ENCODE measurements around the gene GPSM1.

GPSM1 gene

DNA sequence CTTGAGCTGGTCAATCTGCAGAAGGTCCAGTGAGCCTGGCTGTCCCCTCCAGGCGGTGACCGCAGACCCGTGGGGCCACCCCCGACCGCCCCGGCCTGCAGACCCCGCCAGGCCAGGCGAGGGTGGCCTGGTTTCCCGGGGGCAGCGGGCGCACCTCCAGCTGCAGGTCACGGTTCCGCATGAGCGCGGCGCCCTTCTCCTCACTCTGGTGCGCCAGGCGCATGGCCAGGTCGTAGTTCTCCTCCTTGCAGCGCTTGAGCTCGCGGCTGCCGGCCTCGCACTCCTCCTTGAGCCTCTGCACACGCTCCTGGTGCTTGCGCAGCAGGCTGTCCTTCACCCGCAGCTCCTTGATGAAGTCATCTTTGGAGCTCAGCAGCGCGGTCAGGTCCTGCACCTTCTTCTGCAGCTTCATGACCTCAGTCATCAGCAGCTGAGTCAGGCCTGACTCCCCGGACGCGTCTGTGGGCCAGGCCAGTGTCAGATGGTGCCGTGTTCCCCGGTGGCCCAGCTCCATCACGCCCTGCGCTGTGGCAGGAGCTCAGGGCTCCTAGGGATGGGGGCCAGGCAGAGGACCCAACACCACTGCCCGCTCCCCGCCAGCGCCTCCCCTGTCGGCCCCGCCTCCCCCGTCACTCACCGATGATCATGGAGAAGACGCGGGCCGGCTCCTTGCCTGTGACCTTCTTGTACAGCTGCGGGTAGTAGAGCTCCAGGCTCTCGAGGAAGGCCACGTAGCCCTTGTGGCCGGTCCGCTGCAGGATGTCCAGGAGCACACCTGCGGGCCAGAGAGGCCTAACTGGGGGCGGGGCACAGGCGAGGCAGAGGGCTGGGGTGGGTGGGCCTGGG lies 43.6 kb downstream of the GPSM1 start:
- H3K27me3 ChIP-seq (ENCODE audit: insufficient read depth, low read depth), result no peaks in the 10 kb centered on the region
- H4K20me1 ChIP-seq (ENCODE audit: insufficient read depth), result no peaks in the 10 kb centered on the region
- H3K4me2 ChIP-seq, result no peak overlapping the region
- TF ChIP-seq, protein P1, sequence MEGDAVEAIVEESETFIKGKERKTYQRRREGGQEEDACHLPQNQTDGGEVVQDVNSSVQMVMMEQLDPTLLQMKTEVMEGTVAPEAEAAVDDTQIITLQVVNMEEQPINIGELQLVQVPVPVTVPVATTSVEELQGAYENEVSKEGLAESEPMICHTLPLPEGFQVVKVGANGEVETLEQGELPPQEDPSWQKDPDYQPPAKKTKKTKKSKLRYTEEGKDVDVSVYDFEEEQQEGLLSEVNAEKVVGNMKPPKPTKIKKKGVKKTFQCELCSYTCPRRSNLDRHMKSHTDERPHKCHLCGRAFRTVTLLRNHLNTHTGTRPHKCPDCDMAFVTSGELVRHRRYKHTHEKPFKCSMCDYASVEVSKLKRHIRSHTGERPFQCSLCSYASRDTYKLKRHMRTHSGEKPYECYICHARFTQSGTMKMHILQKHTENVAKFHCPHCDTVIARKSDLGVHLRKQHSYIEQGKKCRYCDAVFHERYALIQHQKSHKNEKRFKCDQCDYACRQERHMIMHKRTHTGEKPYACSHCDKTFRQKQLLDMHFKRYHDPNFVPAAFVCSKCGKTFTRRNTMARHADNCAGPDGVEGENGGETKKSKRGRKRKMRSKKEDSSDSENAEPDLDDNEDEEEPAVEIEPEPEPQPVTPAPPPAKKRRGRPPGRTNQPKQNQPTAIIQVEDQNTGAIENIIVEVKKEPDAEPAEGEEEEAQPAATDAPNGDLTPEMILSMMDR (conservative IDR thresholded peaks at IDR 0.05; ENCODE audit: low read depth, low read length), result no peak
- no peak overlapping the region for H3K27ac ChIP-seq
- H3K4me3 ChIP-seq (IDR thresholded peaks at IDR 0.05; ENCODE audit: insufficient read depth, low read depth, low read length), result no peak overlapping the region
- H3K4me1 ChIP-seq (ENCODE audit: low read depth, poor library complexity, severe bottlenecking), result no peaks in the 10 kb centered on the region
- H2AFZ ChIP-seq (ENCODE audit: low read depth), result no peak overlapping the region
- H3K9ac ChIP-seq, result no peak overlapping the region
- no peaks in the 10 kb centered on the region for H3K79me2 ChIP-seq (ENCODE audit: insufficient read depth, low read depth)
- H3K36me3 ChIP-seq (ENCODE audit: insufficient read depth), result no peaks in the 10 kb centered on the region

DNA sequence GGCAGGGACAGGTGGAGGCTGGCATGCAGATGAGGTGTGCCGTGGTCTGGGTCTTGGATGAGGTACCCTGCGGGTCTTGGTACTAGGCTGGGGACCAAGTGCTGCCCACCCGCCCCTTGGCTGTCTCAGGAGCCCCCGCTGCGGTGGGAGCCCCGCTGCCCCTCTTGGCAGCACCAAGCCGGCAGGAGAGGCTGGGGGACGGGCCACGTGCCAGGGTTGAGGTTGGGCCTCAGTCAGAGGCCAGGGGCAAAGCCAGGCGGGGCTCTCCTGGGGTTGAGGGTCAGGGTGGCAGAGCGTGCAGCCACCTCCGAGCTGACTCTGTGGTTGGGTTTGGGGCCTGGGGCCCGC lies 44.2 kb downstream of the GPSM1 start:
- Histone ChIP-seq H3K27ac (no peak overlapping the region), H3K36me3 (ENCODE audit: insufficient read depth) (no peaks in the 10 kb centered on the region), H3K27me3 (ENCODE audit: insufficient read depth, low read depth) (no peaks in the 10 kb centered on the region), H4K20me1 (ENCODE audit: insufficient read depth) (no peaks in the 10 kb centered on the region), H2AFZ (ENCODE audit: low read depth) (no peak overlapping the region), H3K4me3 (IDR thresholded peaks at IDR 0.05; ENCODE audit: insufficient read depth, low read depth, low read length) (no peak overlapping the region), H3K79me2 (ENCODE audit: insufficient read depth, low read depth) (no peaks in the 10 kb centered on the region), H3K4me1 (ENCODE audit: low read depth, poor library complexity, severe bottlenecking) (no peaks in the 10 kb centered on the region), H3K4me2 (no peak overlapping the region), H3K9ac (no peak overlapping the region)
- TF ChIP-seq, protein P1 (conservative IDR thresholded peaks at IDR 0.05; ENCODE audit: low read depth, low read length), result no peak

DNA sequence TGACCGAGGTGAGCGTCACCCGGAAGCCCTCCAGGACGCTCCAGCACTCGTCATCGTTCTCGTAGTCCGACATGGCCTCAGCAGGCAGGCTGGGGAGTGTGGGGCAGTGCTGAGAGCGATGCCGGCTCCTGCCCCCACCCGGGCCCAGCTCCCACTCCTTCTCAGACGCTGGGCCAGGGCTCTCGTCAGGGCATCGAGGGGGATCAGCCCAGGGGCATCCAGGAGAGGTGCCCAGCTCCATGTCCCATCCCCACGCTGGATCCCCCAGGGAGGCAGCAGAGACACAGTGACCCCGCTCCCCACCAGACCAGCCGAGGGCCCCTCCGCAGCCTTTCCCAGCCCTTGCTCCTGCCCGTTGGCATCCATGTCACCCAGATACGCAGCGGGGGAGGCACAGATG lies 44.7 kb downstream of the GPSM1 start:
- Histone ChIP-seq H3K4me3 (IDR thresholded peaks at IDR 0.05; ENCODE audit: insufficient read depth, low read depth, low read length) (no peak overlapping the region), H3K4me2 (no peak overlapping the region), H3K79me2 (ENCODE audit: insufficient read depth, low read depth) (no peaks in the 10 kb centered on the region), H2AFZ (ENCODE audit: low read depth) (no peak overlapping the region), H3K36me3 (ENCODE audit: insufficient read depth) (no peaks in the 10 kb centered on the region), H3K27me3 (ENCODE audit: insufficient read depth, low read depth) (no peaks in the 10 kb centered on the region), H3K9ac (no peak overlapping the region), H4K20me1 (ENCODE audit: insufficient read depth) (no peaks in the 10 kb centered on the region), H3K27ac (no peak overlapping the region), H3K4me1 (ENCODE audit: low read depth, poor library complexity, severe bottlenecking) (no peaks in the 10 kb centered on the region)
- TF ChIP-seq, protein P1 (conservative IDR thresholded peaks at IDR 0.05; ENCODE audit: low read depth, low read length), result no peak

DNA sequence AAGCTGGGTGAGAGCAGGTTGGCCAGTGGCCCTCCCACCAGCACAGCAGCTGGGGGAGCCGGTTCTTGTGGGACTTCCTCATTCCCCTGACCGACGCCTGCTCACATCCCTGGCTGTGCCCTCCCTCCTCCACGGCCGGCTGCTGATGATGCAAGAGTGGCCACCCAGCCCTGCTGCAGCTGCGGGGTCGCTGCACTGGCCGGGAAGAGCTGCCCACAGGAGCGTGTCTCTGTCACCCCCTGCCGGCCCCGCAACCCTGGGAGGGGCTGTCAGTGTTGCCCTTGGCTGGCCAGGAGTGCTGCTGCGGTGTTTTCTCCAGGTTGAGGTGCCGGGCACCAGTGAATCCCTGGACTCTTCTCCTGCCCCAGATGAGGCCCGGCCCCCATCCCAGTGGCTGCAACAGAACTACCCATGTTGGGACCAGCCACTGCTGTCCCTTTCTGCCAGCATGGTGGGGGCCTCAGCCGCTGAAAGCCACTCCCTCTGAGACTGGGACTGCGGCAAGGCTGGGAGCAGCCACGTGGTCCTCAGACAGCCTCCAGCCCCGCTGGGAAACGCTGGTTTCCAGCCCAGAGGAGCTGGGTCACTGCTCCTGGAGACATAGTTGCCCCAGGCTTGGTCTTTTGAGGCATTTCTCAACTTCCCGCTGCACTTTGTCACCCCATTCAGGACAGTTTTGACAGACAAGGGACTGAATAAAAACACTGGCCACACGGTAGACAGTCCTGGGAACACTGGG lies 45.4 kb downstream of the GPSM1 start:
- no peaks in the 10 kb centered on the region for H3K27me3 ChIP-seq (ENCODE audit: insufficient read depth, low read depth)
- H2AFZ ChIP-seq (ENCODE audit: low read depth), result no peak overlapping the region
- H3K79me2 ChIP-seq (ENCODE audit: insufficient read depth, low read depth), result no peaks in the 10 kb centered on the region
- H3K9ac ChIP-seq, result no peak overlapping the region
- H3K36me3 ChIP-seq (ENCODE audit: insufficient read depth), result no peaks in the 10 kb centered on the region
- no peak overlapping the region for H3K4me2 ChIP-seq
- no peaks in the 10 kb centered on the region for H3K4me1 ChIP-seq (ENCODE audit: low read depth, poor library complexity, severe bottlenecking)
- no peak overlapping the region for H3K4me3 ChIP-seq (IDR thresholded peaks at IDR 0.05; ENCODE audit: insufficient read depth, low read depth, low read length)
- TF ChIP-seq, protein P1 (conservative IDR thresholded peaks at IDR 0.05; ENCODE audit: low read depth, low read length), result no peak
- H4K20me1 ChIP-seq (ENCODE audit: insufficient read depth), result no peaks in the 10 kb centered on the region
- H3K27ac ChIP-seq, result no peak overlapping the region

Data from KMS-11 (cell line).